GM19467 (cell line): ENCODE measurements around the gene SLC1A4.

Source experiments
- ATAC-seq: cut with Tn5 transposase; IDR thresholded peaks from one replicate; pipeline ENCODE4 v1.9.1; 2021; ENCODE audit warnings: mild to moderate bottlenecking, moderate library complexity; ENCODE audit not compliant: unreplicated experiment

Gene SLC1A4

DNA sequence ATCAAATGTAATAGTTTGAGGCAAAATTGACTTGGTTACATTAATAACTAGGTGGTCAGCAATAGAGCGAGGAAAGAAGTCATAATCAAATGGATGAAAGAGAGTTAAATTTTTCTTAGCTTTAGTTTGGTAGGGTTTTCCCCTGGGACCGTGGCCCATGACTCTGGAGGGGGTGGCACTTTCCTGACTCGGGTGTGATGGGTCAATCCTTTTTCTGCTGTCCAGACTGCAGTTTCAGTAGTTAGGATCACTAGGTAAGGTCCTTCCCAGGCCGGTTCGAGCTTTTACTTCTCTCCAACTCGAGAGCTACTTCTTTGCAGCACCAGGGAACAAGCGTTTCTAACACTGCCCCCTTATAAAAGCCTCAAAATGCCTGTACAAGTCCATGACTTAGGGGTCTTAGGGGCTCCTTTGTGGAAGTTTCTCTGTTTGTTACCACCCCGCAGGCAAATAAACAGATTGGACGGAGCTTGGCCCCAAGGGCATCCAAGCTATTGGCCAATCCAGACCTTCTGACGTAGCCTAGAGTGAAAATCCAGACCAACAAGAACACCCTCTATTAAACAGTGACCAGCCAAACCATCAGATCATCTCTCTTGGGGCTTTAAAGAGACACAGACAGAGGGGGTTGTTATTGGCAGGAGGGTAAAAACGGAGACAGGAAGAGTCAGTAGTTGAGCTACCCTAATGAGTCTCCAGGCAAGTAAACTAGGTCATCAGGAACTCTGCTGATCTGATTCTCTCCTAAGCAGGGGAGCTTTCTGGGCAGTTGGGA, 57.6 kb downstream of the SLC1A4 start:
- no peak for ATAC-seq

DNA sequence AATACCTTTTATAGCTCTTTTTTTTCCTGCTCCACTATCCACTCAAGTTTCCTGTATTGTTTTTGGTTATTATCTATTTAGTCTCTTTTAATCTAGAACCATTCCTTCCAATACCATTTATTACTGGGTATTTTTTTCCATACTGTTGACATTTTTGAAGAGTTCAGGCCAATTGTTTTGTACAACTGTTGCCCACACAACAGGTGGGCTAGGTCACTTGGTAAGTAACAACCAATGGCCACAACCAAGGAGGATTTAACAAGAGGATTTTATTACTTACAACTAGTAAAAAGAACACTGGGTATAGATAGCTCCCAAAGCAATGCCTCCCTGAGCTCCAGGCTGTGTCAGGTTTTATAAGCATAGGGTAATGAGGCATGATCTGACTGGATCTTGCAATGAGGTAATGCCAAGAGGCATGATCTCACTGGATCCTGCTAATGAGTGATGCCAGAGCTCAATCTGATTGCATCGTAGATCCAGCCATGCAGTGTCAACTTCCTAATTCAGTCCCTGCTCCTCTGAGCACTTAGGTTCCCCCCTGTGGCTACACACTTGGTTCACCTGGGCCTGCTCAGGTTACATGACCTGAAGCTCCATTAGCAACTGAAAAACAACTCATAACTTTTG, 59.9 kb downstream of the SLC1A4 start:
- no peak for ATAC-seq

- ATAC-seq, result no peak
Measured at GRCh38 chr2:65050931-65051330, 61.7 kb downstream of the SLC1A4 start.

DNA sequence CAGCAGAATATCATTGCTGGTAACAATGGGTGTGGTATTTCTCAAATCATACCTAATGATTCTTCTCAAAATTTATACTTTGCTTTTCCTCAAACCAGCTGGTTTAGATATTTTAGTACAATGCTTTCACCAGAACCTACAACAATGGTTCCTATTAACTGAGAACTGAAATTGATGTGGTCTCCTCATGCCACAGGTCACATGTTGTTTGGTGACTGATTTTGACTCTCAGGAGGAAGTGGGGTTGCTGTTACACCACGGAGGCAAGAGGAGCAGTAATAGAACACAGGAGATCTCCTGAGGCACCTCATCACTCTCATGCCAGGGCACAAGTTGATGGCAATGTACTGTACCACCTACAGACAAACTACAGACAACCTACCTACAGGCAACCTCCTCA, 64.0 kb downstream of the SLC1A4 start:
- peak; percentile 44 for ATAC-seq

- ATAC-seq, result no peak
Measured at GRCh38 chr2:65054749-65055421, 65.7 kb downstream of the SLC1A4 start.

- ATAC-seq, result peak; percentile 25
Measured at GRCh38 chr2:65055422-65056214, 66.4 kb downstream of the SLC1A4 start.

- peak; percentile 87 for ATAC-seq
Measured at GRCh38 chr2:65056215-65057053, 67.2 kb downstream of the SLC1A4 start, which contains the start of gene CEP68. TSS of gene CEP68 (plus strand) at chr2:65056416. CDS start at chr2:65069445, 13,029 bp downstream.

- ATAC-seq, result no peak
Measured at GRCh38 chr2:65057054-65057375, 67.8 kb downstream of the SLC1A4 start.

DNA sequence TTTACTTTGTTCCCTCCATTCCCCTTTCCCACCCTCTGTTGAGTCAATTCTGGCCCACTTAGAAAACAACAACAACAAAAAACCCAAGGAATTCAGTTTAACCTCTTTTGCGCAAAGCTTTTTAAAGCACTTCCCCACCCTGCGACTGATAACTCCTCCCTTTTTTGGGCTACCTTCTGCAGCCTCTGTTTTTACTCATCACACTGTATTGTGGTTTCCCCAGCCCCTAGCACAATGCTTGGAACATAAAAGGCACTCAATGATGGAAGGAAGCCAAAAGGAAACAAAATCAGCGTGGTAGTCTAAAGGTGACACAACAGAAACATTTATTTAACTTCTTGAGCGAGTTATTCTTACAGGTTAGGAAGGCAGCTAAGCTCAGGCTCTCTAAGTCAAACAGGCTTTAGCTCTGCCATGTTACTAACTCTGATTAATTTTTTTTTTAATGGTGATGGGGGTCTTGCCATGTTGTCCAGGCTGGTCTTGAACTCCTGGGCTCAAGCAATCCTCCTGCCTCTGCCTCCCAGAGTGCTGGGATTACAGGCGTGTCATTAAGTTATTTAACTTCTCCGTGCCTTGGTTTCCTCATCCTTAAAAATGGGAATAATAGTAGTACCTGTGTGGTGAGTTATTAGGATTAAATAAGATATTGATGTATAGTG, 68.3 kb downstream of the SLC1A4 start:
- no peak for ATAC-seq

- no peak for ATAC-seq
Measured at GRCh38 chr2:65059071-65059470, 69.9 kb downstream of the SLC1A4 start.

DNA sequence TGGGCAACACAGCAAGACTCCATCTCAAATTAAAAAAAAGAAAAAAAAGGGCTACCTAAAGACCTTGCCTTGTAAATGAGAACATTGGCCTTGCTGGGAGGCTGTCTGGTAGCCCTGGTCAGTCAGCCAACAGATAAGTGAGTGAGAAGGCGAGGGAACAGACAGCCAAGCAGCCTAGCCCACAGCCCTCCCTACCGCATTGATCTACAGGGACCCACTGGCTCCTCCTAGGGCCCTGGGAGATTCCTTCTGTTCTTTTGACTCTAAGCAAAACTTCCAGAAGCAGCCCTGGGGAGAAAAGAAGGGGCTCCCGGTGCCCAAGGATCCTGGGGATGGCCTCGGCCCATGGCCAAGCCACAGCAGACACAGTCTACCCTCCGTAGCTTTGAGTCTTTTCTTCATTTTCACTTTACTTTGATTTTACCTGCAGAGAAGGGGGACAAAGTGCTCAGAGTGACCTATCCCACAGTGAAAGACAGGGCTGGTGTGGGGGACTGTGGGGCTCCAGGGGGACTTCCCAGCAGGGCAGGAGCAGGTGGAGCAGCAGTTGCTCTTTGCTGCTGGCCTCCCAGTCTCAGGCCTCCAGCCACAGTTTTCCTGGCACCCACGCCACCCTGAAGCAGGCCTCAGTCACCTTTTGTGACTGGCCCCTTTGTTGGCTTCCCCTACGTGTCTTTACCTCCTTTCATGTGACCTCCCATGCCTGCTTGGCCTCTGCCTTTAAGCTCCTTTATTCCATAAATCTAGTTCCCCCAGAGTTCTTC, 72.1 kb downstream of the SLC1A4 start:
- ATAC-seq, result no peak

- ATAC-seq, result no peak
Measured at GRCh38 chr2:65061910-65062339, 72.7 kb downstream of the SLC1A4 start.

- no peak for ATAC-seq
Measured at GRCh38 chr2:65062843-65063825, 73.9 kb downstream of the SLC1A4 start.

- ATAC-seq, result peak; percentile 72
Measured at GRCh38 chr2:65064728-65065552, 75.7 kb downstream of the SLC1A4 start.

- ATAC-seq, result no peak
Measured at GRCh38 chr2:65067806-65068553, 78.8 kb downstream of the SLC1A4 start.

DNA sequence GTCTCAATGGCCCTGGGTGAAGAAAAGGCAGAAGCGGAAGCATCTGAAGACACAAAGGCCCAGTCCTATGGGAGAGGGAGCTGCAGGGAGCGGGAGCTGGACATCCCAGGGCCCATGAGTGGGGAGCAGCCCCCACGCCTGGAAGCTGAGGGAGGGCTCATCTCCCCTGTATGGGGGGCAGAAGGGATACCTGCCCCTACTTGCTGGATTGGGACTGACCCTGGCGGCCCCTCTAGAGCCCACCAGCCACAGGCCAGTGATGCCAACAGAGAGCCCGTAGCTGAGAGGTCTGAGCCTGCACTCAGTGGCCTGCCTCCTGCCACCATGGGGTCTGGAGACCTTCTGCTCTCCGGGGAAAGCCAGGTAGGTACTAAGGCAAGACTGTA, 80.2 kb downstream of the SLC1A4 start:
- no peak for ATAC-seq
